IMR-90 (cell line): ENCODE measurements around the gene TCP11. TPM values are rescaled to one million over a fixed set of nuclear protein-coding genes. Genes with fewer than 3 reads are reported as not detected.

Experiments
- ATAC-seq: fragments of 200-7000 bp; cut with Tn5 transposase; 2 replicates; pipeline ENCODE4 v1.9.1; 2020; ENCODE audit warnings: low read depth, mild to moderate bottlenecking, moderate library complexity
- BruUV-seq: library from RNA; stranded (reverse); fragments of 400-500 nt; replicated peaks from 2 replicates; lab custom pipeline; 2021; lab: Mats Ljungman, UMichigan
- CTCF ChIA-PET: fragments of 300-600 bp; formaldehyde crosslinking; extraction: SDS; loops from one replicate; lab custom pipeline; 2021; ENCODE audit warnings: antibody characterized with exemption; lab: Yijun Ruan, JAX
- POLR2A ChIA-PET: fragments of 300-600 bp; sonication (Branson Sonifier 250); formaldehyde crosslinking; loops from one replicate; lab custom pipeline; 2022; ENCODE audit warnings: antibody characterized with exemption; ENCODE audit not compliant: unreplicated experiment; lab: Charles Lee
- DNase-seq: peaks from one replicate; pipeline ENCODE4 v3.0.0; 2013
- H2AFZ ChIP-seq: replicated peaks from 2 replicates; pipeline ENCODE3; 2013; ENCODE audit warnings: low read length, mild to moderate bottlenecking; ENCODE audit not compliant: poor library complexity
- H2AK5ac ChIP-seq: 2 replicates; pipeline ENCODE4 v1.6.1; 2013; ENCODE audit warnings: low read depth, low read length, inconsistent platforms
- H2AK9ac ChIP-seq: replicated peaks from 2 replicates; pipeline ENCODE3; 2013; ENCODE audit warnings: mild to moderate bottlenecking, low read depth, low read length, moderate library complexity; ENCODE audit not compliant: poor library complexity
- H2BK120ac ChIP-seq: 2 replicates; pipeline ENCODE4 v1.6.1; 2013; ENCODE audit warnings: low read depth, low read length, inconsistent platforms
- H2BK15ac ChIP-seq: 3 replicates; pipeline ENCODE4 v1.6.1; 2013; ENCODE audit warnings: low read depth, low read length, inconsistent platforms
- H2BK20ac ChIP-seq: 2 replicates; pipeline ENCODE4 v1.6.1; 2013; ENCODE audit warnings: low read depth, mild to moderate bottlenecking, inconsistent platforms, low read length, moderate library complexity
- H2BK5ac ChIP-seq: 2 replicates; pipeline ENCODE4 v1.6.1; 2013; ENCODE audit warnings: mild to moderate bottlenecking, low read depth, low read length, inconsistent platforms; ENCODE audit not compliant: poor library complexity, severe bottlenecking
- H3K14ac ChIP-seq: replicated peaks from 2 replicates; pipeline ENCODE4 v1.6.1; 2013; ENCODE audit warnings: low read depth, low read length, inconsistent platforms
- H3K18ac ChIP-seq: 2 replicates; pipeline ENCODE4 v1.6.1; 2013; ENCODE audit warnings: low read depth, low read length, control low read depth
- H3K23ac ChIP-seq: 2 replicates; pipeline ENCODE4 v1.6.1; 2013; ENCODE audit warnings: low read depth, low read length, inconsistent platforms
- H3K27ac ChIP-seq: 2 replicates; pipeline ENCODE4 v1.5.1; 2013; ENCODE audit warnings: mild to moderate bottlenecking, control low read depth, low read length; ENCODE audit not compliant: insufficient read depth
- H3K27me3 ChIP-seq: 2 replicates; pipeline ENCODE4 v1.6.1; 2013; ENCODE audit warnings: low read length; ENCODE audit not compliant: control insufficient read depth, insufficient read depth
- H3K36me3 ChIP-seq: 2 replicates; pipeline ENCODE4 v1.6.1; 2013; ENCODE audit warnings: low read length, mixed read lengths; ENCODE audit not compliant: control insufficient read depth, insufficient read depth
- H3K4ac ChIP-seq: 2 replicates; pipeline ENCODE4 v1.6.1; 2013; ENCODE audit warnings: low read depth, low read length, inconsistent platforms
- H3K4me1 ChIP-seq: 2 replicates; pipeline ENCODE4 v1.6.1; 2013; ENCODE audit warnings: low read length, mixed read lengths; ENCODE audit not compliant: control insufficient read depth, insufficient read depth
- H3K4me2 ChIP-seq: 2 replicates; pipeline ENCODE4 v1.6.1; 2013; ENCODE audit warnings: low read depth, mild to moderate bottlenecking, control low read depth, low read length, moderate library complexity
- H3K4me3 ChIP-seq: 2 replicates; pipeline ENCODE4 v1.5.1; 2013; ENCODE audit warnings: low read depth, mild to moderate bottlenecking, control low read depth, low read length, moderate library complexity; ENCODE audit not compliant: insufficient read depth
- H3K56ac ChIP-seq: 2 replicates; pipeline ENCODE4 v1.6.1; 2013; ENCODE audit warnings: low read length, inconsistent platforms; ENCODE audit not compliant: insufficient read depth; ENCODE audit errors: extremely low read depth
- H3K79me1 ChIP-seq, 2 experiments: 2 replicates each; pipeline ENCODE4 v1.6.1; 2013; ENCODE audit warnings: low read length in 2 of 2, inconsistent platforms in 1 of 2, low read depth in 1 of 2
- H3K9ac ChIP-seq: 2 replicates; pipeline ENCODE4 v1.6.1; 2013; ENCODE audit warnings: low read depth, low read length, control low read depth
- H3K9me1 ChIP-seq: 2 replicates; pipeline ENCODE4 v1.6.1; 2013; ENCODE audit warnings: low read length, inconsistent platforms; ENCODE audit not compliant: insufficient read depth
- H3K9me3 ChIP-seq: 2 replicates; pipeline ENCODE4 v1.6.1; 2013; ENCODE audit warnings: low read length; ENCODE audit not compliant: control insufficient read depth, insufficient read depth
- H4K20me1 ChIP-seq: 2 replicates; pipeline ENCODE4 v1.6.1; 2013; ENCODE audit warnings: low read length, inconsistent platforms; ENCODE audit not compliant: insufficient read depth
- H4K5ac ChIP-seq: 2 replicates; pipeline ENCODE4 v1.6.1; 2013; ENCODE audit warnings: mild to moderate bottlenecking, low read depth, low read length, control low read depth
- H4K8ac ChIP-seq, 2 experiments: 2 replicates each; pipeline ENCODE4 v1.6.1; 2013; ENCODE audit warnings: low read depth in 2 of 2, low read length in 2 of 2, control low read depth in 1 of 2, inconsistent platforms in 1 of 2
- H4K91ac ChIP-seq: 2 replicates; pipeline ENCODE4 v1.6.1; 2013; ENCODE audit warnings: low read depth, low read length, inconsistent platforms; ENCODE audit not compliant: insufficient read depth
- BHLHE40 ChIP-seq: fragments of 150-350 bp; IDR thresholded peaks from 2 replicates; pipeline ENCODE4 v1.6.1; 2016; ENCODE audit warnings: mild to moderate bottlenecking, low read depth, low read length
- MAFK ChIP-seq: IDR thresholded peaks from 2 replicates; pipeline ENCODE4 v1.6.1; 2012; ENCODE audit warnings: low read depth, low read length, improper control_type of control experiment
- MAZ ChIP-seq: IDR thresholded peaks from 2 replicates; pipeline ENCODE4 v1.6.1; 2012; ENCODE audit warnings: low read depth, mild to moderate bottlenecking, low read length, improper control_type of control experiment, moderate library complexity, borderline replicate concordance
- MXI1 ChIP-seq: IDR thresholded peaks from 2 replicates; pipeline ENCODE4 v1.6.1; 2012; ENCODE audit warnings: low read depth, mild to moderate bottlenecking, low read length, moderate library complexity, borderline replicate concordance
- NFE2L2 ChIP-seq: fragments of 150-350 bp; IDR thresholded peaks from 2 replicates; pipeline ENCODE4 v1.6.1; 2016; ENCODE audit warnings: low read depth, mild to moderate bottlenecking, low read length
- POLR2A ChIP-seq: IDR thresholded peaks from 2 replicates; pipeline ENCODE4 v1.6.1; 2012; ENCODE audit warnings: mild to moderate bottlenecking, low read depth, low read length
- RAD21 ChIP-seq: IDR thresholded peaks from 2 replicates; pipeline ENCODE4 v1.6.1; 2012; ENCODE audit warnings: low read length, improper control_type of control experiment
- RCOR1 ChIP-seq: IDR thresholded peaks from 2 replicates; pipeline ENCODE4 v1.6.1; 2012; ENCODE audit warnings: mild to moderate bottlenecking, low read length, improper control_type of control experiment; ENCODE audit not compliant: insufficient replicate concordance
- SMC3 ChIP-seq: fragments of 150-350 bp; IDR thresholded peaks from 2 replicates; pipeline ENCODE4 v1.6.1; 2016; ENCODE audit warnings: low read depth, mild to moderate bottlenecking, antibody characterized with exemption, low read length, moderate library complexity
- WGBS, 2 experiments: methylation state at CpG; one replicate each; pipeline versions ENCODE4 v1.1.5 to v1.1.7; 2013; ENCODE audit warnings: missing lambda C conversion rate in 2 of 2; ENCODE audit not compliant: insufficient read length in 1 of 2; ENCODE audit errors: extremely low coverage in 2 of 2; 5-methylcytosine and 5-hydroxymethylcytosine counted together
- dilution Hi-C: fragments of 300-500 bp; cut with HindIII; formaldehyde crosslinking; loops from one replicate; pipeline ENCODE4 v1.14.3; 2018; ENCODE audit warnings: low sequenced_read_pairs; ENCODE audit not compliant: unreplicated experiment
- in situ Hi-C: fragments of 300-500 bp; cut with MboI; formaldehyde crosslinking; loops from 3 replicates; pipeline ENCODE4 v1.14.3; 2019; ENCODE audit warnings: low sequenced_read_pairs, inconsistent platforms, mixed read lengths
- intact Hi-C: fragments of 100-400 bp; cut with micrococcal nuclease; formaldehyde crosslinking; loops from 2 replicates; pipeline ENCODE4 v1.10.0; 2022
- polyA plus RNA-seq, 3 experiments: library from polyadenylated mRNA; depleted of rRNA; stranded (reverse); fragments of >200 nt; gene quantifications; 2 replicates each; pipeline ENCODE4 v1.2.3, GENCODE V29; 2012; ENCODE audit warnings: low replicate concordance in 1 of 3
- total RNA-seq: library from RNA; depleted of rRNA; stranded (reverse); fragments of >200 nt; gene quantifications from 2 replicates; pipeline ENCODE4 v1.2.3, GENCODE V29; 2012
- TF ChIP-seq, protein P1 (sequence below): fragments of 150-350 bp; IDR thresholded peaks from 2 replicates; pipeline ENCODE4 v1.6.1; 2017; ENCODE audit warnings: mild to moderate bottlenecking, antibody characterized with exemption, low read length, low read depth
- TF ChIP-seq, protein P2 (sequence below): fragments of 150-350 bp; IDR thresholded peaks from 2 replicates; pipeline ENCODE4 v1.6.1; 2016; ENCODE audit warnings: low read depth, mild to moderate bottlenecking, low read length, moderate library complexity, borderline replicate concordance

The TCP11 gene
- total and polyA plus RNA-seq, 2 of the 4 experiments (the other 2 are of a cell fraction): 0.34 to 0.36 TPM

- WGBS, 2 experiments: no CpG with 5 or more reads among the region's 2 CpGs
- Histone ChIP-seq H3K27me3 (no peaks in the 10 kb centered on the region), H3K36me3 (no peaks in the 10 kb centered on the region), H3K9me3 (0 out of 2 replicates have a peak, but pooled peaks cover 2% of the 10 kb centered on the region), H2AK5ac (peak overlapping the region; percentile 67), H3K18ac (peak overlapping the region; percentile 49; the same call in 1 of the 2 replicates), H4K91ac (peak overlapping the region; percentile 54; the same call in 1 of the 2 replicates), H2BK20ac (peak overlapping the region; percentile 69), H4K5ac (peak overlapping the region; percentile 51), H2BK5ac (peak overlapping the region; percentile 53), H3K9me1 (peaks cover 31% of the 10 kb centered on the region), H4K20me1 (no peaks in the 10 kb centered on the region), H3K9ac (no peak overlapping the region), H2AFZ (peak overlapping the region; percentile 53), H3K4me1 (peaks cover 25% of the 10 kb centered on the region), H3K56ac (no peak overlapping the region), H2BK15ac (peak overlapping the region; percentile 45; the same call in 2 of the 3 replicates), H3K4me2 (no peak overlapping the region), H3K79me1 (peaks cover 0 to 3% of the 10 kb centered on the region in 2 experiments; a peak in 1 of 4 replicates), H2AK9ac (peak overlapping the region; percentile 74), H4K8ac (peak overlapping the region; percentile 3 to 71), H2BK120ac (peak overlapping the region; percentile 56), H3K23ac (peak overlapping the region; percentile 51), H3K27ac (peak overlapping the region; percentile 47), H3K4me3 (no peak overlapping the region), H3K4ac (peak overlapping the region; percentile 83), H3K14ac (peak overlapping the region; percentile 59)
- BruUV-seq: no TSS peak
- ChIA-PET CTCF (interaction anchor here (2.6 kb wide), 1 partner anchor 20 kb away, joined by 11 read pairs; no protein-coding TSS in a partner anchor), POLR2A (no interaction called here)
- ATAC-seq: peak; percentile 8
- dilution Hi-C loops (no loop called here), intact Hi-C loops (loop anchor here (5.0 kb wide), 1 partner anchor 36 kb away; no protein-coding TSS in a partner anchor), in situ Hi-C loops (no loop called here)
- no peak for DNase-seq
- TF ChIP-seq BHLHE40 (no peak), RCOR1 (no peak), MAZ (no peak), MXI1 (no peak), NFE2L2 (no peak), RAD21 (no peak), POLR2A (no peak), MAFK (no peak), SMC3 (no peak)
- TF ChIP-seq, protein P1, sequence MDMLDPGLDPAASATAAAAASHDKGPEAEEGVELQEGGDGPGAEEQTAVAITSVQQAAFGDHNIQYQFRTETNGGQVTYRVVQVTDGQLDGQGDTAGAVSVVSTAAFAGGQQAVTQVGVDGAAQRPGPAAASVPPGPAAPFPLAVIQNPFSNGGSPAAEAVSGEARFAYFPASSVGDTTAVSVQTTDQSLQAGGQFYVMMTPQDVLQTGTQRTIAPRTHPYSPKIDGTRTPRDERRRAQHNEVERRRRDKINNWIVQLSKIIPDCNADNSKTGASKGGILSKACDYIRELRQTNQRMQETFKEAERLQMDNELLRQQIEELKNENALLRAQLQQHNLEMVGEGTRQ: no peak
- TF ChIP-seq, protein P2, sequence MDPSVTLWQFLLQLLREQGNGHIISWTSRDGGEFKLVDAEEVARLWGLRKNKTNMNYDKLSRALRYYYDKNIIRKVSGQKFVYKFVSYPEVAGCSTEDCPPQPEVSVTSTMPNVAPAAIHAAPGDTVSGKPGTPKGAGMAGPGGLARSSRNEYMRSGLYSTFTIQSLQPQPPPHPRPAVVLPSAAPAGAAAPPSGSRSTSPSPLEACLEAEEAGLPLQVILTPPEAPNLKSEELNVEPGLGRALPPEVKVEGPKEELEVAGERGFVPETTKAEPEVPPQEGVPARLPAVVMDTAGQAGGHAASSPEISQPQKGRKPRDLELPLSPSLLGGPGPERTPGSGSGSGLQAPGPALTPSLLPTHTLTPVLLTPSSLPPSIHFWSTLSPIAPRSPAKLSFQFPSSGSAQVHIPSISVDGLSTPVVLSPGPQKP: no peak
Observed at GRCh38 chr6:35166116-35166515, 25.0 kb upstream of the TCP11 start.
